Neural cell (in vitro differentiated cells): ENCODE results near the gene PTTG1IP. TPM values are rescaled to one million over a fixed set of nuclear protein-coding genes. Genes with fewer than 3 reads are reported as not detected.

Source experiments
- H2AFZ ChIP-seq: fragments of 200-600, 300-800 bp; sonication (generic), shearing (Covaris generic); 2 replicates; pipeline ENCODE4 v1.6.0; 2014; ENCODE audit warnings: low read depth, mild to moderate bottlenecking, antibody characterized with exemption, low read length, moderate library complexity
- H3F3A ChIP-seq: fragments of 200-600 bp; shearing (Covaris generic); 2 replicates; pipeline ENCODE4 v1.6.1; 2016; ENCODE audit warnings: mild to moderate bottlenecking, moderate library complexity, mixed read lengths, antibody characterized with exemption, low read length; ENCODE audit not compliant: insufficient read depth, poor library complexity, severe bottlenecking
- H3K27ac ChIP-seq: fragments of 200-600, 300-800 bp; sonication (generic), shearing (Covaris generic); 2 replicates; pipeline ENCODE4 v1.5.1; 2014; ENCODE audit warnings: mild to moderate bottlenecking, low read length, moderate library complexity
- H3K27me3 ChIP-seq: fragments of 300-800, 200-600 bp; sonication (generic), shearing (Covaris generic); 2 replicates; pipeline ENCODE4 v1.6.0; 2014; ENCODE audit warnings: mild to moderate bottlenecking, low read depth, low read length, moderate library complexity; ENCODE audit not compliant: insufficient read depth
- H3K36me3 ChIP-seq: fragments of 300-800, 200-600 bp; sonication (generic), shearing (Covaris generic); 2 replicates; pipeline ENCODE4 v1.5.1; 2014; ENCODE audit warnings: mild to moderate bottlenecking, antibody characterized with exemption, low read length, moderate library complexity; ENCODE audit not compliant: insufficient read depth
- H3K4me2 ChIP-seq: fragments of 300-800, 200-600 bp; sonication (generic), shearing (Covaris generic); 2 replicates; pipeline ENCODE4 v1.6.0; 2014; ENCODE audit warnings: mild to moderate bottlenecking, low read length
- H3K4me3 ChIP-seq: fragments of 300-800, 200-600 bp; sonication (generic), shearing (Covaris generic); 2 replicates; pipeline ENCODE4 v1.5.1; 2014; ENCODE audit warnings: mild to moderate bottlenecking, low read length, moderate library complexity
- H3K79me2 ChIP-seq: fragments of 200-600 bp; shearing (Covaris generic); replicated peaks from 2 replicates; pipeline ENCODE4 v1.6.0; 2014; ENCODE audit warnings: mild to moderate bottlenecking, low read length, moderate library complexity; ENCODE audit not compliant: insufficient read depth
- H3K9ac ChIP-seq: fragments of 300-800, 200-600 bp; sonication (generic), shearing (Covaris generic); 2 replicates; pipeline ENCODE4 v1.6.1; 2016; ENCODE audit warnings: mild to moderate bottlenecking, low read length, mixed read lengths
- H3K9me2 ChIP-seq: fragments of 200-600 bp; shearing (Covaris generic); 2 replicates; pipeline ENCODE4 v1.6.1; 2016; ENCODE audit warnings: mild to moderate bottlenecking, low read length, mixed read lengths; ENCODE audit not compliant: insufficient read depth
- H3K9me3 ChIP-seq: fragments of 200-600, 300-800 bp; sonication (generic), shearing (Covaris generic); 2 replicates; pipeline ENCODE4 v1.6.1; 2016; ENCODE audit warnings: mild to moderate bottlenecking, mixed run types, low read length, moderate library complexity, mixed read lengths
- H4K20me1 ChIP-seq: fragments of 200-600 bp; shearing (Covaris generic); 2 replicates; pipeline ENCODE4 v1.6.1; 2016; ENCODE audit warnings: mild to moderate bottlenecking, mixed run types; ENCODE audit not compliant: insufficient read depth
- EP300 ChIP-seq: fragments of 450-650 bp; conservative IDR thresholded peaks from 2 replicates; pipeline ENCODE4 v1.6.1; 2014; ENCODE audit warnings: antibody characterized with exemption, mild to moderate bottlenecking, moderate library complexity; ENCODE audit not compliant: poor library complexity, severe bottlenecking
- EZH2 ChIP-seq: fragments of 200-600, 300-800 bp; shearing (Covaris generic), sonication (generic); IDR thresholded peaks from 2 replicates; pipeline ENCODE4 v1.6.1; 2014; ENCODE audit warnings: antibody characterized with exemption, low read length, borderline replicate concordance, mild to moderate bottlenecking; ENCODE audit not compliant: insufficient read depth, poor library complexity, severe bottlenecking
- MXI1 ChIP-seq: fragments of 450-650 bp; conservative IDR thresholded peaks from 2 replicates; pipeline ENCODE4 v1.6.1; 2014; ENCODE audit warnings: antibody characterized with exemption, mild to moderate bottlenecking; ENCODE audit not compliant: poor library complexity, severe bottlenecking
- POLR2AphosphoS5 ChIP-seq: IDR thresholded peaks from 2 replicates; pipeline ENCODE4 v1.6.1; 2012
- RAD21 ChIP-seq: fragments of 450-650 bp; conservative IDR thresholded peaks from 2 replicates; pipeline ENCODE4 v1.6.1; 2014; ENCODE audit warnings: antibody characterized with exemption, mild to moderate bottlenecking, moderate library complexity
- SMC3 ChIP-seq: fragments of 450-650 bp; conservative IDR thresholded peaks from 2 replicates; pipeline ENCODE4 v1.6.1; 2014; ENCODE audit warnings: antibody characterized with exemption, mild to moderate bottlenecking, moderate library complexity; ENCODE audit not compliant: poor library complexity
- TAF1 ChIP-seq: IDR thresholded peaks from 2 replicates; pipeline ENCODE4 v1.6.1; 2012; ENCODE audit warnings: low read depth
- polyA plus RNA-seq: library from polyadenylated mRNA; depleted of rRNA; stranded (reverse); fragments of >200 nt; gene quantifications from 2 replicates; pipeline ENCODE4 v1.2.3, GENCODE V29; 2014
- TF ChIP-seq, protein P1 (sequence below): IDR thresholded peaks from 2 replicates; pipeline ENCODE4 v1.6.1; 2012; ENCODE audit warnings: borderline replicate concordance
- TF ChIP-seq, protein P2 (sequence below): fragments of 450-650 bp; IDR thresholded peaks from 2 replicates; pipeline ENCODE4 v1.5.1; 2014; ENCODE audit warnings: antibody characterized with exemption, mild to moderate bottlenecking, moderate library complexity; ENCODE audit not compliant: poor library complexity, severe bottlenecking

The PTTG1IP gene
- polyA plus RNA-seq, 1 donor from 2014 or later: 152 TPM

DNA sequence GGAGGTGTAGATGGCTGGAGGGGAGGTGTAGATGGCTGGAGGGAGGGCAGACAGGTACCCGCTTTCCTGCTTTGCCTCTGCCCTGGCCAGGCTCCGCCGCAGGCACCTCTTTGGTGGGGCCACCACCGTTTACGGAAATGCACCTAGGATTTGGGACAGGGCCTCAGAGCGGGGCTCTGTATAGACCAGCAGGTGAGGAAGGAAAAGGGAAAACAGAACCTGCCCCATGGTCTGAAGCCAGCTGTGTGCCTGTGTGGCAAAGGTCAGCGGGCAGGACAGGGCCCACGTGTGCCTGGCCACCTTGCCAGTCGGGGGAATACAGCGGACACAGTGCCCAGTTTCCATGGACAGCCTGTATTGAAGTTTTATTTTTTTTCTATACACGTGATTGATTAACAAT is 12.1 kb upstream of the PTTG1IP start:
- no peak overlapping the region for H3K9ac ChIP-seq
- H3K4me3 ChIP-seq: no peak overlapping the region
- H2AFZ ChIP-seq: no peak overlapping the region
- TF ChIP-seq EP300 (no peak), TAF1 (no peak), SMC3 (no peak), EZH2 (no peak), POLR2AphosphoS5 (no peak), RAD21 (no peak), MXI1 (no peak)
- TF ChIP-seq, protein P1, sequence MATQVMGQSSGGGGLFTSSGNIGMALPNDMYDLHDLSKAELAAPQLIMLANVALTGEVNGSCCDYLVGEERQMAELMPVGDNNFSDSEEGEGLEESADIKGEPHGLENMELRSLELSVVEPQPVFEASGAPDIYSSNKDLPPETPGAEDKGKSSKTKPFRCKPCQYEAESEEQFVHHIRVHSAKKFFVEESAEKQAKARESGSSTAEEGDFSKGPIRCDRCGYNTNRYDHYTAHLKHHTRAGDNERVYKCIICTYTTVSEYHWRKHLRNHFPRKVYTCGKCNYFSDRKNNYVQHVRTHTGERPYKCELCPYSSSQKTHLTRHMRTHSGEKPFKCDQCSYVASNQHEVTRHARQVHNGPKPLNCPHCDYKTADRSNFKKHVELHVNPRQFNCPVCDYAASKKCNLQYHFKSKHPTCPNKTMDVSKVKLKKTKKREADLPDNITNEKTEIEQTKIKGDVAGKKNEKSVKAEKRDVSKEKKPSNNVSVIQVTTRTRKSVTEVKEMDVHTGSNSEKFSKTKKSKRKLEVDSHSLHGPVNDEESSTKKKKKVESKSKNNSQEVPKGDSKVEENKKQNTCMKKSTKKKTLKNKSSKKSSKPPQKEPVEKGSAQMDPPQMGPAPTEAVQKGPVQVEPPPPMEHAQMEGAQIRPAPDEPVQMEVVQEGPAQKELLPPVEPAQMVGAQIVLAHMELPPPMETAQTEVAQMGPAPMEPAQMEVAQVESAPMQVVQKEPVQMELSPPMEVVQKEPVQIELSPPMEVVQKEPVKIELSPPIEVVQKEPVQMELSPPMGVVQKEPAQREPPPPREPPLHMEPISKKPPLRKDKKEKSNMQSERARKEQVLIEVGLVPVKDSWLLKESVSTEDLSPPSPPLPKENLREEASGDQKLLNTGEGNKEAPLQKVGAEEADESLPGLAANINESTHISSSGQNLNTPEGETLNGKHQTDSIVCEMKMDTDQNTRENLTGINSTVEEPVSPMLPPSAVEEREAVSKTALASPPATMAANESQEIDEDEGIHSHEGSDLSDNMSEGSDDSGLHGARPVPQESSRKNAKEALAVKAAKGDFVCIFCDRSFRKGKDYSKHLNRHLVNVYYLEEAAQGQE: no peak
- TF ChIP-seq, protein P2, sequence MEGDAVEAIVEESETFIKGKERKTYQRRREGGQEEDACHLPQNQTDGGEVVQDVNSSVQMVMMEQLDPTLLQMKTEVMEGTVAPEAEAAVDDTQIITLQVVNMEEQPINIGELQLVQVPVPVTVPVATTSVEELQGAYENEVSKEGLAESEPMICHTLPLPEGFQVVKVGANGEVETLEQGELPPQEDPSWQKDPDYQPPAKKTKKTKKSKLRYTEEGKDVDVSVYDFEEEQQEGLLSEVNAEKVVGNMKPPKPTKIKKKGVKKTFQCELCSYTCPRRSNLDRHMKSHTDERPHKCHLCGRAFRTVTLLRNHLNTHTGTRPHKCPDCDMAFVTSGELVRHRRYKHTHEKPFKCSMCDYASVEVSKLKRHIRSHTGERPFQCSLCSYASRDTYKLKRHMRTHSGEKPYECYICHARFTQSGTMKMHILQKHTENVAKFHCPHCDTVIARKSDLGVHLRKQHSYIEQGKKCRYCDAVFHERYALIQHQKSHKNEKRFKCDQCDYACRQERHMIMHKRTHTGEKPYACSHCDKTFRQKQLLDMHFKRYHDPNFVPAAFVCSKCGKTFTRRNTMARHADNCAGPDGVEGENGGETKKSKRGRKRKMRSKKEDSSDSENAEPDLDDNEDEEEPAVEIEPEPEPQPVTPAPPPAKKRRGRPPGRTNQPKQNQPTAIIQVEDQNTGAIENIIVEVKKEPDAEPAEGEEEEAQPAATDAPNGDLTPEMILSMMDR: no peak
- H3K4me2 ChIP-seq: no peak overlapping the region
- H3K27me3 ChIP-seq: no peaks in the 10 kb centered on the region
- no peaks in the 10 kb centered on the region for H3K36me3 ChIP-seq
- no peak overlapping the region for H3K27ac ChIP-seq
- H3F3A ChIP-seq: no peaks in the 10 kb centered on the region
- no peaks in the 10 kb centered on the region for H3K9me2 ChIP-seq
- no peaks in the 10 kb centered on the region for H3K9me3 ChIP-seq
- H3K79me2 ChIP-seq: no peaks in the 10 kb centered on the region
- no peaks in the 10 kb centered on the region for H4K20me1 ChIP-seq

DNA sequence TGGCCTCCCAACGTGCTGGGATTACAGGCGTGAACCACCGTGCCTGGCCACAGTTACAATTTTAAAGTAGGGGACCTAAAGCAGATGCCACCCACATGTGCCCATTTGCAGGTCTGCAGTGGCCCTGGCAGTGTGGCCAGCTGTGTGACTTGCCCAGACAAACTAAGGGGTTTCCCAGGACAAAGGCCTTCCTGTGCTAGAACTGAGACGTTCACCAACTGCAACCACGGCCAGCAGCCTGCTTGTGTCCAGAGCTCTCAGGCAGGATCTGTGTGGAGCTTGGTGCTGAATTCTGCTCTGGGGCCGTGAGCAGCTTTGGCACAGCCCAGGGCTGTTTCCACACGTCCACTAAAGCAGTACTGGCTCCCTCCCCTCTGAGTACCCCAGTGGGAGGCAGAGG is 10.6 kb upstream of the PTTG1IP start:
- TF ChIP-seq, protein P2: no peak
- TF ChIP-seq RAD21 (no peak), POLR2AphosphoS5 (no peak)
- TF ChIP-seq, protein P1: no peak

More for the DNA sequence above, 10.6 kb upstream of the PTTG1IP start:
- no peak overlapping the region for H3K4me3 ChIP-seq
- H3K9me3 ChIP-seq: no peaks in the 10 kb centered on the region
- no peaks in the 10 kb centered on the region for H3K36me3 ChIP-seq
- H3K4me2 ChIP-seq: no peak overlapping the region
- H3K9ac ChIP-seq: no peak overlapping the region
- H3K27ac ChIP-seq: no peak overlapping the region
- H3K27me3 ChIP-seq: no peaks in the 10 kb centered on the region
- H3F3A ChIP-seq: no peaks in the 10 kb centered on the region
- no peaks in the 10 kb centered on the region for H4K20me1 ChIP-seq
- H3K79me2 ChIP-seq: no peaks in the 10 kb centered on the region
- no peaks in the 10 kb centered on the region for H3K9me2 ChIP-seq
- no peak overlapping the region for H2AFZ ChIP-seq
